ENCODE results near the gene MYO15B.

GRCh38 chr17:75645889-75646637 lies 58.5 kb downstream of the MYO15B start:
- no peak for TF ChIP-seq CTCF (IDR thresholded peaks at IDR 0.05; ENCODE audit: poor library complexity, severe bottlenecking)
- TF ChIP-seq POLR2AphosphoS5 (IDR thresholded peaks at IDR 0.05), result no peak
- no peak for TF ChIP-seq REST (IDR thresholded peaks at IDR 0.05; ENCODE audit: borderline replicate concordance)
- no peak for TF ChIP-seq TAF1 (IDR thresholded peaks at IDR 0.05; ENCODE audit: low read depth)
- TF ChIP-seq SMC3 (conservative IDR thresholded peaks at IDR 0.05; ENCODE audit: poor library complexity), result no peak
